Chondrocyte (in vitro differentiated cells): Measurements from ENCODE around the gene DAB2. TPM values are rescaled to one million over a fixed set of nuclear protein-coding genes. Genes with fewer than 3 reads are reported as not detected.

Source experiments
- DNase-seq: peaks from one replicate; pipeline ENCODE4 v3.0.0; 2021; ENCODE audit warnings: mixed read lengths, low spot score
- H3K27ac Mint-ChIP-seq: one replicate; pipeline ENCODE4 v1.8.0; 2021; ENCODE audit warnings: mild to moderate bottlenecking, moderate library complexity, mixed read lengths; ENCODE audit not compliant: unreplicated experiment
- H3K27me3 Mint-ChIP-seq: 2 replicates; pipeline ENCODE4 v1.8.0; 2021; ENCODE audit warnings: low read depth, mixed read lengths
- H3K36me3 Mint-ChIP-seq: 2 replicates; pipeline ENCODE4 v1.8.0; 2021; ENCODE audit warnings: low read depth, mixed read lengths
- H3K4me1 Mint-ChIP-seq: 2 replicates; pipeline ENCODE4 v1.8.0; 2021; ENCODE audit warnings: low read depth, mild to moderate bottlenecking, mixed read lengths
- H3K4me3 Mint-ChIP-seq: one replicate; pipeline ENCODE4 v1.8.0; 2021; ENCODE audit warnings: mild to moderate bottlenecking, moderate library complexity, mixed read lengths; ENCODE audit not compliant: unreplicated experiment
- H3K9me3 Mint-ChIP-seq: 2 replicates; pipeline ENCODE4 v1.8.0; 2021; ENCODE audit warnings: low read depth, mixed read lengths
- CTCF ChIP-seq: fragments of 200-600 bp; sonication (generic); IDR thresholded peaks from 2 replicates; pipeline ENCODE4 v1.5.0; 2021; ENCODE audit warnings: antibody characterized with exemption, mild to moderate bottlenecking, moderate library complexity
- total RNA-seq: library from RNA; stranded (reverse); gene quantifications from 3 replicates; pipeline ENCODE4 v1.2.1, GENCODE V29; 2021

Gene DAB2
- total RNA-seq, 1 donor from 2014 or later, result 82.7 TPM

- no peak for DNase-seq
- peaks cover 38% of the 10 kb centered on the region for H3K4me1 Mint-ChIP-seq
- H3K27me3 Mint-ChIP-seq, result no peaks in the 10 kb centered on the region
- no peaks in the 10 kb centered on the region for H3K9me3 Mint-ChIP-seq
- H3K27ac Mint-ChIP-seq, result no peak overlapping the region
- no peak overlapping the region for H3K4me3 Mint-ChIP-seq
- no peaks in the 10 kb centered on the region for H3K36me3 Mint-ChIP-seq
- no peak for TF ChIP-seq CTCF
Observed at GRCh38 chr5:39443911-39444310, 19.1 kb upstream of the DAB2 start.

GRCh38 chr5:39442991-39443390 is 18.2 kb upstream of the DAB2 start:
- no peaks in the 10 kb centered on the region for H3K9me3 Mint-ChIP-seq
- H3K4me3 Mint-ChIP-seq, result no peak overlapping the region
- H3K27ac Mint-ChIP-seq, result no peak overlapping the region
- H3K27me3 Mint-ChIP-seq, result no peaks in the 10 kb centered on the region
- TF ChIP-seq CTCF, result no peak
- peaks cover 38% of the 10 kb centered on the region for H3K4me1 Mint-ChIP-seq
- no peak for DNase-seq
- no peaks in the 10 kb centered on the region for H3K36me3 Mint-ChIP-seq

- DNase-seq, result no peak
- Mint-ChIP-seq H3K9me3 (no peaks in the 10 kb centered on the region), H3K4me1 (peaks cover 40% of the 10 kb centered on the region), H3K27ac (peak overlapping the region; percentile 12), H3K27me3 (no peaks in the 10 kb centered on the region), H3K4me3 (no peak overlapping the region), H3K36me3 (no peaks in the 10 kb centered on the region)
- TF ChIP-seq CTCF, result no peak
Observed at GRCh38 chr5:39441838-39442237, 17.1 kb upstream of the DAB2 start.

- Mint-ChIP-seq H3K27me3 (no peaks in the 10 kb centered on the region), H3K36me3 (no peaks in the 10 kb centered on the region), H3K9me3 (no peaks in the 10 kb centered on the region), H3K27ac (peak overlapping the region; percentile 70), H3K4me1 (peaks cover 39% of the 10 kb centered on the region), H3K4me3 (no peak overlapping the region)
- DNase-seq, result no peak
- no peak for TF ChIP-seq CTCF
Observed at GRCh38 chr5:39440958-39441624, 16.3 kb upstream of the DAB2 start.

- no peak for DNase-seq
- no peak for TF ChIP-seq CTCF
- Mint-ChIP-seq H3K4me1 (peaks cover 39% of the 10 kb centered on the region), H3K4me3 (no peak overlapping the region), H3K27me3 (no peaks in the 10 kb centered on the region), H3K36me3 (no peaks in the 10 kb centered on the region), H3K27ac (peak overlapping the region; percentile 70), H3K9me3 (no peaks in the 10 kb centered on the region)
Observed at GRCh38 chr5:39440192-39440957, 15.6 kb upstream of the DAB2 start.
